Forelimb muscle (tissue), 1 donor: ENCODE measurements around the gene ASCL4. TPM values are rescaled to one million over a fixed set of nuclear protein-coding genes. Genes with fewer than 3 reads are reported as not detected.

Experiments
- DNase-seq: peaks from one replicate; pipeline ENCODE4 v3.0.0-alpha.2; 2013; ENCODE audit warnings: low read depth
- polyA plus RNA-seq: library from polyadenylated mRNA; unstranded; fragments of 120-200 nt; gene quantifications from one replicate; pipeline ENCODE4 v1.2.1, GENCODE V29; 2013; ENCODE audit not compliant: insufficient read length

The ASCL4 gene
- polyA plus RNA-seq, 1 donor = not detected

DNA sequence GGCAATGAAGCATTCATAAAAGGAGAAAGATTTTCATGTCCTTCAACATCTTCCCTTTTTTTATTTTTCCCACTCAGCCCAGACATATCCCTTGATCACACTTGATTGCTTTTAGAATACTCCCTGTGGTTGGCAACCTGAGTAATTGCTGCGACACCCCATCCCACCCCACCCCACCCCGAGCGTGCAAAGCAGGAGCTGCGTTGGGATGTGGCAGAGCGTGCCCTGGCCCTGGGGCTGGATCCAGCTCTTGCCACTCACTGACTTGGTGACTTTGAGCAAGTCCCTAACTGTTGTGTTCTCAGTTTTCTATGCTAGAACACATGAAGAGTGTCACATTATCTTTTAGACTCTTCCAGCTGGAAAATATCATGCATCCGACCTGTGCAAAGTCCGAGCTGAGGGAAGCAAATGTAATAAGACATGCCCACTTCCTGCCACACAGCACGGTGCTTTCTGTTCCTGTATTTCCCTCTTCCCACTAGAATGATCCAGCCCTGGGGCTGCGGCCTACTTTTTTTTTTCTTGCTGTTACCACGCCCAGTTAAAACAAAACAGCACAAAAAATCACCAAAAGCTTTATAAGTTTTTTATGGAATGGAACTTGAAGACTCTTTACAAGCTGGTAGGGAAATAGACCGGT is 4.0 kb downstream of the ASCL4 start:
- no peak for DNase-seq

DNA sequence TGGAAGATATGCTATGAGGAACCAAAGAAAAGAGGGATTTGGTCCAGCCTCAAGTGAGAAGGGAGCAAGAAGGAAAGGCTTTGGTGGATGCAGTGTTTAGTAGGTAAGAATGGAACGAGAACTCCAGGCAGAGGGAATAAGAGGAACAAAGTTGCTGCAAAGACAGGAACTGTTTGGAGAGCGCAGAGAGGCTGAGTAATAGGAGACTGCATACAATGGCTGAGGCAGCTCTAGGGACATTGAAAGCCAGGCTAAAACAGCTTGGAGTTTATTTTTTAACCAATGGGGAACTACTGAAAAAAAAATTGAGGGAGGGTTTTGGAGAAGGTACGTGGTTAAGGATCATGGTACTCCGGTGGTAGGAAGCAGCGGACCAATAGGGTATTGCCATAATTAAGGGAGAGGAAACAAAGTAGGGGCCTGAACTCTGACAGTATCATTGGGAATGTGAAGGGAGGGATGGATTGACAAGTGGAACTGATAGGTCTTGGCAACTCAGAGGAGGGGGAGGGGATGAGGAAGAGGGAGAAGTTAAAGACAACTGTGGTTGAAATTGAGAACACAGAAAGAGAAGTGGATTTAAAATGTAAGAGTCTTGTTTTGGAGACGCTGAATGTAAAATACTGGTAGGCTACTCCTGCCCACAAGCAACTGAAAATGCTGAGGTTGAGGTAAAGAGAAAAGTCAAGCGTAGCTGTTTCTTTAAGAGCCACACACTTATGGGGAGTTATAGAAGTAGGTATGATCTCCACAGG is 4.8 kb downstream of the ASCL4 start:
- DNase-seq = no peak

DNA sequence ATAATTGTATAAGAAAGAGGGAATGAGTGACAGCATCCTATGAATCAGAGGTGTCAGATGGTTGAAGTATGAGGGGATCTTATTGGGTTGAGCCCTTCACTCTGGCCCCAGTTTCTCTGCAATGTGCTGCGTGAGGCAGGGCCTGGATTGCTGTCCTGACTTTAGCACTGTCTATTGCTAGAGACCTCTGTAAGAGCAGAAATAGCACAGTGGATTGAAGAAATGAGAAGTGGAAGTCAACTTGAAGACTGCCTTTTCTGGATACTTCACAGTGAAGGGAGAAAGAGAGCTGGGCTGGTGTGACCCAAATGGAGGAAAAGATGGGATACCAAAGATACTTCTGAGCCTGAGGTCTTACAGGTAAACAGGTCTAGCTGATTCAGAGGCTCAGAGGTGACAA is 5.8 kb downstream of the ASCL4 start:
- no peak for DNase-seq

DNA sequence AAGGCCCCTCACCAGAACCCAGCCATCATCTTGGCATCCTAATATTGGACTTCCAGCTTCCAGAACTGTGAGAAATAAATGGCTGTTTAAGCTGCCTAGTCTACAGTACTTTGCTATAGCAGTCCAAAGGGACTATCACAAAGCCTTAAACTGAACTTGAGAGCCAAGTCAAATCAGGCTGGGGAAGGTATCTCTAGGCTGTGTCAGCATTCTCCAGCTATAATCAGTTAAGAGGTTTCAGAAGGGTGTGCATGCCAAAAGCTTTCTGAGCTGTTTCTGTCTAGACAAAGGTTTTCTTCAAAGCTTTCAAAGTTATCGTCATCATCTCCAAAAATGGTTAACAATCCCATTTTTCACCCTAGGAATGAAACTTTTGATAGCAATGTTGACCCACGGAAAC is 7.6 kb downstream of the ASCL4 start:
- DNase-seq = no peak

DNA sequence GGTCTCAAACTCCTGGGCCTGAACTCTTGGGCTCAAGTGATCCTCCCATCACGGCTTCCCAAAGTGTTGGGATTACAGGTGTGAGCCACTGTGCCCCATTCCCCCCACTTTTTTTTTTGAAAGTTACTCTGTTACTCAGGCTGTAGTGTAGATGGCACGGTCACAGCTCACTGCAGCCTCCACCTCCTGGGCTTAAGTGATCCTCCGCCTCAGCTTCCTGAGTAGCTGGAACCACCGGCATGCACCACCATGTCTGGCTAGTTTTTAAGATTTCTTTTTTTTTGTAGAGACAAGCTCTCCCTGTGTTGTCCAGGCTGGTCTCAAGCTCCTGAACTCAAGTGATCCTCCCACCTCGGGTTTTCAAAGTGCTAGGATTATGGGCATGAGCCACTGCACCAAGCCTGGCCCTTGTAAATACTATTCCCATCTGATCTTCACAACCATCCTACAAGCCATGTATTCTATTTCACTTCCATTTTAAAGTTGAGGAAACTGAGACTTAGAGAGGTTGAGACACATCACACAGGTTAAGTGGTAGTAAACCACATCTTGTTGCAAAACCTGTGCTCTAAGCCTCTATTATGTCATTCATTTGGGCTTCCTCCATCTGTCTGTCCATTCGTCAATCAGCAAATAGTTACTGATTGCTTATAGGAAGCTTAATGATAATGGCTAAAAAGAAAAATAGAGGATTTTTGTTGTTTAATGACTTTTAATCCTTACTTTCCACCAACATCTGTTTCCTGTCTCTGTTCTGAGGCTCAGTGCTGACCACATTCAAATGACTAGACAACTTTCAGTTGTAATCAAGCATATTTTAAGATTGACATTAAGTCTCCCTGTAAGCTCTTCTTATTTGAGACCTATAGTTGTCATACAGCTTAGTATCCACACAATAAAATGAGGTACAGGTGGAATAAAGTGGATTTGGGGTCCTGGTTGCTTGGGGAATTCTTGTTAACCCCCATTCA is 9.2 kb downstream of the ASCL4 start:
- no peak for DNase-seq

DNA sequence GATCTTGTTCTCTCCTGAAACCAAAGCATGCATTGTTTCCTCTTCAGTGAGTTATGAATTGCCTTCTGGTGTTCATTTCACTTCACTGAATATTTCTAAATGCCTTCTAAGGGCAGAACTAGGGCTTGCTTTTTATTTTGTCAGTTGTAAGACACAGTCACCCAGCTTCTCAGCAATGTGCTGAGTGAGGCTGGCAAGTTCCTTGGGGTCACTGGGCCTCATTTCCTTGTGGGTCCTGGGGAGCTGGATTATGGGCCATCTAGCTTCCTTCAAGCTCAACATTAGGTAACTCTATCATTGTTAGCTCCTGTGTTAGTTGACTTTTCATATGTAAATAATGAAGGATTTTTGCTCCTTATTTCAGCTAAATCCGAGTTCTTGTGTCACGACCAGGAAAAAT is 13.8 kb downstream of the ASCL4 start:
- no peak for DNase-seq

DNA sequence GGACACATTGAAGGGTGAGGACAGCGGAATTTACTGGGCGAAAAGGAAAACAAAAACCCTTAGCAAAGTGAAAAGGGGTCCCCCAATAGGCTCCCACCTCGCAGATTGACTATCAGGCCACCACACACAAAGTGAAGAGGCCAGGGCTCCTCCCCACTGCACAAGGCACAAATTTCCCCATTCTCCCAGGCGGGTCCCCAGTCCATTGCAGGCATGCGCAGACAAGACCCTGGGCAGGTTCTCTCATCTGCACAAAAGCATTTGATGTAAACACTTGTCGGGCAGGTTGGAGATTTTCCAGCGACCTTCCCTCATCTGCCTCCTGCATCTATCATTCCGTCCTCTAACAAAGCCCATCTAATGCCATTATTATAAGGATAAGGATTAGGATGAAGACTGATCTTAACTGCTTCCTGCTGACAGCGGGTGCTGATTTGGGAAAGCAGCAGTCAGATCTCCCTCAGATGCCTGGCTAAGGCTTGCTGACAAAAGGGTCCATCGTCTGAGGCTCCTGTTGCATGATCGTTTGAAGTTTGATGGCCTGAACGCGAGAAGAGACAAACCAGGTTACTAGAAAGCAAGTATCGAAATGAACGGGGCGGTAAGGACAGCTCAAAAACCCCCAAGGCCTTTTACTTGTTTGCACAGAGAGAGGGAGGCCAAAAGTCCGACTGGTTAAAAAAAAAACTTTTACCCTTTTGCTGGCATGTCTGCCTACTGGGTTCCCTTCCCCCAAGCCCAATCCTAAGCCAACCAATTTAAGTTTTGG is 14.4 kb downstream of the ASCL4 start:
- DNase-seq = no peak

DNA sequence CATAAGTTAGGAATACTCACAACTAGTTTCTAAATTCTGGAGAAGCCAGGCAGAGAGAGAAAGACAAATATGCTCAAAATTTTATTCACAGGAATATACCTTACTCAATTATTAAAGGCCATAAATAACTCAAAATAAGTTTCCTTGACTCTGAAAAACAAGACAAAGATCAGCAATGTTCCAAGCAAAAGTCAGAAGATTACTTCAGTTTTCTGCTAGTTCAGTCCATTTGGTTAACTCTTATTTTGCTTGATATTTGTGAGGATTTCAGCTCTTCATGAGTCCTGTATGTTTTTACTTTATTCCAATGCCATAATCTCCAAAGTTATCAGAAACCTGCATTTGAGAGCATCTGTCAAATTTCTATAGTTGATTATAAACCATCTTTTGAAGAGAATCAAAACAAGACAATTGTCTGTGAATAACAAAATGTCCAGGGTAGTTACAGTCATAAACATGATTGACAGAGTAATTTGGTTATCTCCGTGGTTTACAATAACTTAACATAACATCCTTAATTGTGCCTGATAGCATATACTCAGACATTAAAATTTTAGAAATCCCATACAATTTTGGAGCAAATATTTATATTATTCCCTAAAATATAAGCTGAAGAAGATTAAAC is 17.1 kb downstream of the ASCL4 start:
- DNase-seq = no peak

DNA sequence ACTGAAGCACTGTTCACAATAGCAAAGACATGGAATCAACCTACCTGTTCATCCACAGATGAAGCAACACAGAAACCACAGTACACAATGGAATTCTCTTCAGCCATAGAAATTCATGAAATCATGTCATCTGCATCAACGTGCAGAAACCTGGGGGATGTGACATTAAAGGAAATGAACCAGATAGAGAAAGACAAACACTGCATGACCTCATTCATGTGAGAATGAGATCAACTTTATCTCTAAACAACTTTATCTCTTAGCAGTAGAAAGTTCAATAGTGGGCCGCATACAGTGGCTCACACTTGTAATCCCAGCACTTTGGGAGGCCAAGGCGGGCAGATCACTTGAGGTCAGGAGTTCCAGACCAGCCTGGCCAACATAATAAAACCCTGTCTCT is 19.9 kb downstream of the ASCL4 start:
- no peak for DNase-seq

DNA sequence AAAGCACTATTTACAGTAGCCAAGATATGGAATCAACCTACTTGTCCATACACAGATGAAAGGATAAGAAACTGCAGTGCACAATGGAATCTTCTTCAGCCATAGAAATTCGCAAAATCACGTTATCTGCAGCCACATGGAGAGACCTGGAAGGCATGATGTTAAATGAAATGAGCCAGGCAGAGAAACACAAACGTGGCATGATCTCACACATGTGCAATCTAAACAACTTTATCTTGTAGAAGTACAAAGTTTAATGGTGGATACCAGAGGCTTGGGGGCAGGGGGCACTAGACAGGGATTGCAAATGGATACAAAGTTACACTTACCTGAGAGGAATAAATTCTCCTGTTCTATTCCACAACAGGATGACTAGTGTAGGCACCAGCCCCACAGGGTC is 24.1 kb downstream of the ASCL4 start:
- no peak for DNase-seq

DNA sequence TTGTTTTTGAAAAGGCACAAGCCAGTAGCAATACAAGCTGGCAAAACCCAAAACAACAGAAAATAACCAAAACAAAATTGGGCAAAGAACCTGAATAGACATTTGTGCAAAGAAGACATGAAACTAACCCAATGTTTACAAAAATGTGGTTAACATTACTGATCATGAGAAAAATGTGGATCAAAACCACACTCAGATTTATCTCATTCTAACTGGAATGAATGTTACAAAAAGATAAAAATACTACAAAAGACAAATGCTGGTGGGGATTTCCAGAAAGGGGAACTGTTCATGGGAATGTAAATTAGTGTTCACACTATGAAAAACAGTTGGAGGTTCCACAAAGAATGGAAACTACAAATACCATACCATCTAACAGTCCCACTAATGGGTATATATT is 26.6 kb downstream of the ASCL4 start:
- no peak for DNase-seq

DNA sequence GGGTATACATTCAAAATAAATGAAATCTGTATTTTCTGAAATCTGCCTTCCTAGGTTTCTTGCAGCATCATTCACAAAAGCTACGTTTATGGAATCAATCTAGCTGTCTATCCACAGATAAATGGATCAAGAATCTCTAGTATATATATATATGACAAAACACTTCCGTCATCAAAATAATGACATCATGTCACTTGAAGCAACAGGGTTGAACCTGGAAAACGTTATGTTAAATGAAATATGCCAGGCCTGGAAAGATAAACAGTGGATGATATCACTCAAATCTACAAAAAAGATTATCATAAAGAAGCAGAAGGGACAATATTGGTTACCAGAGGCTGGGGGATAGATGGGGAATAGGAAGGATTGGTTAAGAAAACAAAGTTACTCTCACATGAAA is 28.6 kb downstream of the ASCL4 start:
- no peak for DNase-seq

DNA sequence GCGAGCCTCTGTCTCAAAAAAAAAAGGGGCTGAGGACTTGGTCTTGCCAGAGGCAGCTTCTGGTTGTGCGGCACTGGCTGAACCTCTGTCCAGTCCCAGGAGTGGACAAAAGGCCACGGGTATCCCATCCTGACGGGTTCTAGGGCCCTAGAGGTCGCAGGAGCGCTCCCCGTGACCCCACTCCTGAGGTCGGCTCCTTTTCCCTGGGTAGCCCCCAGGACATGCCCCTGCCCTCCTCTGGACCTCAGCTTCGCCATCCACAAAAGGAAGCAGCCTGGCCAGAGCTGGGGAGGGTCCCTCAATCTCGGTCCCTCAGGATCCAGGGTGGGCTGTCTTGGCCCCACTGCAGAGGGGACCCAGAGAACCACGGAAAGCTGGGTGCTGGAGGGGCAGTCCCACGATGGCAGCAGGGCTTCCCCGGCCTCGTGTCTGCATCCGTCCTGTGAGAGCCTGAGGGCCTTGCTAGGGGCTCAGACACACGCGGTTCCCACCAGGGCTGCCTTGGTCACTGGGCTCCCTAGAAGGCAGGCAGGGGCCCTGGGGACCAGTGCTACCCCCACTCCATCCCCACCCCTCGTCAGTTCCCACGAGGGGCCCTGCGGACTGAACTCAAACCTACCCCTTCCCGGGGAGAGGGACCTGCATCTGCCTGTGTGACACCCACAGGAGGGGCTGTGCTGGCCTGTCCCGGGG is 31.1 kb downstream of the ASCL4 start:
- no peak for DNase-seq

DNA sequence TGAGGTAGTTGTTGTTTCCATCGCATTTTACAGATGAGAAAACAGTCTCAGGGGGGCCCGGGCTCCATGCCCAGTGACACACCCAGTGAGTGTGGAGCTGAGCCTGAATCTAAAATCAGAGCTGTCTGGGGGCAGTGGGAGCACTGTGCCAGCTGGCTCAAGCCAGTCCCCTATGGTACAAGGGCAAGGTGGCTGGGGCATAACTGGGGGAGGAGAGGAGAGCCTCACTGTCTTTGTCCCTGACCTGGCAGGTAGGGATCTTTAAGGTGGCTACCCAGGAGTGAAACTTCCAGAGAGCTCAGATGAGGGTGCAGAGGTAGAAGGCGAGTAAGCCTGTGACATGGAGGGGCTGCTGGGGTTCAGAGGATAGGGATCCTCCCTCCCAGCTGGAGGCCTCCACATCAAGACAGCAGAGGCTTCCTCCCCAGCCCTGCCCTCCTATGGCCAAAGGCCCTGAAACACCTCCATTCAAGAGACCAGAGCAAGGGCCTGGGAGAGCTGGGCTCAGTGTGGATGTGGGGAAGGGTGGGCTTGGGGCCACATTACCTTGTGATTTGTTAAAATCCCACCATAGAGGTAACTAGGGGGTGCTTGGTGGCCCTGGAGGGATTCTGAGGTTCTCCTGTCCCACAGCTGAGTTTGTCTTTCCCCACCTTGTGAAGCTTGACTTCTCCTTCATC is 33.1 kb downstream of the ASCL4 start:
- DNase-seq = no peak

DNA sequence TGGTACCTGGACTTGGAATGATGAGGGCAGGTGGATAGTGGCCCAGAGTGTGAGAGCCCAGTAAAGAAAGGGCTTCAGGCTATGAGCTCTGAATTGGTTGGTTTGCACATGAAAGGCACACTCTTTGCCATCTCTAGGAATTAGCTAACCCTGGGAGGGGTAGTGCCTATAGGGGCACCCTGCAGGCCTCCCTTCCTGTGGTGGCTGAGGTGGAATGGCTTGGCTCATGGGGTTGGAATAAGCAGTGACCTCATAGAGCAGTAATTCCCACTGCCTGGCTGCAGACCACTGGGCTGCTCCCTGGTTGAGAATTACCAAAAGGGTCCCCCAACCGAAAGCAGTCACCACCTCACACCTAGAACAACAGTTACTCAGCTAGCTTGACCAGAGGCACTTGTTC is 42.7 kb downstream of the ASCL4 start:
- DNase-seq = no peak

DNA sequence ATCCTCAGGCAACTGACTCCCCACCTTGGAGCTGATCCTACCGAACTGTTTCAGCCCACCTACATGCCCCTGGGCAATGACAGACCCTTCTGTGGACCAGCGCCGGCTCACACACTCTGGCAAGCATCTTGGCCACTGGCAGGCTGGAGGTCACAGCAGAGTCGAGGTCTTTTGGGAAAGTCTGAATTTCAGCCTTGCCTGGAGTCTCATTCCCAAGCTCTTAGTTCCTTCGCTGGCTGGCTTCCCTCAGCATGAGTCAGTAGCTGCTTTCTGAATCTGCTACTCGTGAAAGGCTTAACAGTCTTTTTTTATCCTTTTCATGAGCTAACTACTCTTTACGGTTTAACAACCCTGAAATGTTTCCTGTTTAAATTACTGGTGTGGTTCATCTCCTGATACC is 44.5 kb downstream of the ASCL4 start:
- DNase-seq = no peak

DNA sequence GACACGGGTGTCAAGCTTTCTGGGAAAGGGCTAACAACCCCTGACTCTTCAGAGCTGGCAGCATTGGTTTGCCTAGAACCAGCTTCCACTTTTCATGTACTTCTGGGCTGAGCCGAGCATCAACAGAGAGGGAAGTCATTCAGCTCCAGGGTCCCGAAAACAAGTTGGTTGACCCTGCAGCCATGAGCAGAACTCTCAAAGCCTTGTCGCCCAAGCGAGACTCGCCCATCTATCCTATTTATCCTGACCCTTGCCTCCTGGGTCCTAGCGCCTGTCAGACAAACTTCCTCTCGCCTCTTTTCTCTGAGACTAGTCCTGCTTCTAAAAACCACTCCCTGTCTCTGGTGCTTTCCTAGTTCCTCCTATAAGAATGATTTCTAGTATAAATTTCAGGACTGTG is 47.9 kb downstream of the ASCL4 start:
- DNase-seq = no peak
